Measurements from ENCODE around the gene FZD4.

Gene FZD4

GRCh38 chr11:86934582-86934900 lies 20.7 kb downstream of the FZD4 start:
- TF ChIP-seq, protein P1, sequence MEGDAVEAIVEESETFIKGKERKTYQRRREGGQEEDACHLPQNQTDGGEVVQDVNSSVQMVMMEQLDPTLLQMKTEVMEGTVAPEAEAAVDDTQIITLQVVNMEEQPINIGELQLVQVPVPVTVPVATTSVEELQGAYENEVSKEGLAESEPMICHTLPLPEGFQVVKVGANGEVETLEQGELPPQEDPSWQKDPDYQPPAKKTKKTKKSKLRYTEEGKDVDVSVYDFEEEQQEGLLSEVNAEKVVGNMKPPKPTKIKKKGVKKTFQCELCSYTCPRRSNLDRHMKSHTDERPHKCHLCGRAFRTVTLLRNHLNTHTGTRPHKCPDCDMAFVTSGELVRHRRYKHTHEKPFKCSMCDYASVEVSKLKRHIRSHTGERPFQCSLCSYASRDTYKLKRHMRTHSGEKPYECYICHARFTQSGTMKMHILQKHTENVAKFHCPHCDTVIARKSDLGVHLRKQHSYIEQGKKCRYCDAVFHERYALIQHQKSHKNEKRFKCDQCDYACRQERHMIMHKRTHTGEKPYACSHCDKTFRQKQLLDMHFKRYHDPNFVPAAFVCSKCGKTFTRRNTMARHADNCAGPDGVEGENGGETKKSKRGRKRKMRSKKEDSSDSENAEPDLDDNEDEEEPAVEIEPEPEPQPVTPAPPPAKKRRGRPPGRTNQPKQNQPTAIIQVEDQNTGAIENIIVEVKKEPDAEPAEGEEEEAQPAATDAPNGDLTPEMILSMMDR (IDR thresholded peaks at IDR 0.05): no peak
- no peak for TF ChIP-seq ZFX (IDR thresholded peaks at IDR 0.05; ENCODE audit: borderline replicate concordance)

DNA sequence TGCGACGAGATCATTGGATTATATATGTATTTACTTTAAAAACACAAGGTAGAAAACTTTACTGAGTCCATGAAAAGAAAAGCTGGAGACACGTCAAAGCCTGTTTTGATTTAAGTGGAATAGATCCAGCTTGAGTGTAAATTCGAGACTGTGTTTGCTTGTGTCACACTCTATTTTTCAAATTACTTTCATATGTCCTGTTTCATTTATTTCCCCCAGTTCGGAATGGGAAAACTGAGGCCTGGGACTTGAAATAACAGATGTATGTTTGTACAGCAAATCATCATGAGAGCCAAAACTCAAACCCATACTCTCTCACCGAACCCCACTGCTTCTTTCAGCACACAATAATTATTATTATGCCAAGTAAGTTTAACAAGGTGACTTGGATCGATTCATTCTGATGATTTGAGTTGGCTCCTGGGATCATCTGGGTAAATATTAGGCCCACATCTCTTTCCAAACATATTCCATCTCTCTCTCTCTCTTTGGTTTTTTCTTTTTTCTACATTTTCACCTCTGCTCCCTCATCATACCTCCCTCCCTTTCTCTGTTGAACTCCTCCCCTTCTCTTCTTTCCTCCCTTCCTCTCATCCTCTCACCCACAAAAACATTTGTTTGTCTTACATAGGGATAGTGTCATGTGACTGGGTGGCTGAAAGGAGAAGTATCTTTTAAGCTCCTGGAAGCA lies 21.2 kb downstream of the FZD4 start:
- H3K27ac ChIP-seq: no peak overlapping the region
- TF ChIP-seq ZFX (IDR thresholded peaks at IDR 0.05; ENCODE audit: borderline replicate concordance): no peak
- TF ChIP-seq, protein P1 (IDR thresholded peaks at IDR 0.05): no peak

More at GRCh38 chr11:86934582-86934900, 20.7 kb downstream of the FZD4 start:
- peak overlapping the region; percentile 39 for H3K27ac ChIP-seq

- no peak overlapping the region for H3K27ac ChIP-seq
- no peak for TF ChIP-seq ZFX (IDR thresholded peaks at IDR 0.05; ENCODE audit: borderline replicate concordance)
- TF ChIP-seq, protein P1 (IDR thresholded peaks at IDR 0.05): no peak
Measured at GRCh38 chr11:86932924-86933875, 22.0 kb downstream of the FZD4 start.

GRCh38 chr11:86932259-86932585 lies 23.0 kb downstream of the FZD4 start:
- H3K27ac ChIP-seq: no peak overlapping the region
- TF ChIP-seq ZFX (IDR thresholded peaks at IDR 0.05; ENCODE audit: borderline replicate concordance): no peak
- TF ChIP-seq, protein P1 (IDR thresholded peaks at IDR 0.05): no peak

DNA sequence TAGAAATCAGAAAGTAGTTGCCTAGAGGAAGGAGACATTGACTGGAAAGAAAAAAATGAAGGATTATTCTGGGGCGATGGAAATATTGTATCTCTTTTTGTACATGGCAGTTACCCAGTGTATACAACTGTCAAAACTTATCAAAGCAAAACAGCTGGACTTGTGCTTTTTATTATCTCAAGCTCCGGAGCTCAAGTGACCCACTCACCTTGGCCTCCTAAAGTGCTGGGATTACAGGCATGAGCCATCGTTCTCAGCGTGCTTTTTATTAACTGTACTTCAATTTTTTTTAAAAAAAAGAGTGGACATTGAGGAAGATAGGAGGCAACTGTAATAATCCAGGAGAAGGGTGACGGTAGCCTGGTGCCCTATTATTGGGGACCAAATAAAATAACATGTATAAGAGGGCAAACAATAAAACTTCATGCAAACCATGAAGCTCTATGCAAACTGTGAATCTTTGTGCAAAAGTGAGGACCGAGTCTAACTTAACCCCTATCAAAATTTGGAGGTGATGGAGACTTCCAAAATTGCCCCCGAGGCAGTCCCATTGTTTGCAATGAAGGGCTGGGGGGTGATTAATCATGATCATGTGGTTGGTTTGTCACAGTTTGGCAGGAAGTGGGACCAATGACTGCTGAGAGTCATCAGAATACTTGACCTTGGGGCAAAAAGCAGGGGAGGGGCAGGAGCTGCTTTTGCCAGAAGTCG lies 23.5 kb downstream of the FZD4 start:
- H3K27ac ChIP-seq: no peak overlapping the region

DNA sequence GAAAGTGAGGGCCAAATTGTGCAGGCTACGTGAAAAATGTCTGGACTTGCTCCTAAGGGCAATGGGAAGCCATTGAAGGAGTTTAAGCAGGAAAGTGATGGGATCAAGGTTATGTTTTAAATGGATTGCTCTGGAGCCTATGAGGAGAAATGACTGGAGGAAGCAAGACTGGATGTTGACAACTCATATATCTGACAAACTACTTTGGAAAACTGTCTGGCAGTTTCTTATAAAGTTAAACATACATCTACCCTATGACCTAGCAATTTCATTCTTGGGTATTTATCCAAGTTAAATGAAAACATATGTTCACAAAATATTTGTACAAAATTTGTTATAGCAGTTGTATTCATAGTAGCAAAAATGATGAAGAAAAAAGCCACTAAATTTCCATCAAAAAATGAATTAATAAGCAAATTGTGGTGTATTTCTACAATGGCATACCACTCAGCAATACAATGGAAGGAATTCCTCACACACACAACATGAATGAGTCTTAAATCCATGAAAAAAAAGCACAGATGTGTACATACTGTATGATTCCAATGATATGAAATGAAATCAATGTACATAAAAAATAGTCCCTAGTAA lies 24.1 kb downstream of the FZD4 start:
- H3K27ac ChIP-seq: no peak overlapping the region
- TF ChIP-seq, protein P1 (IDR thresholded peaks at IDR 0.05): no peak
- TF ChIP-seq ZFX (IDR thresholded peaks at IDR 0.05; ENCODE audit: borderline replicate concordance): no peak

More for the DNA sequence above, 23.5 kb downstream of the FZD4 start:
- TF ChIP-seq, protein P1 (IDR thresholded peaks at IDR 0.05): no peak
- TF ChIP-seq ZFX (IDR thresholded peaks at IDR 0.05; ENCODE audit: borderline replicate concordance): no peak

Data from 22Rv1 (cell line).